PC-9 (cell line): ENCODE data around the gene IMMP1L. TPM values are rescaled to one million over a fixed set of nuclear protein-coding genes. Genes with fewer than 3 reads are reported as not detected.

ENCODE experiments used
- BruUV-seq: library from RNA; stranded (reverse); fragments of 400-500 nt; replicated peaks from 2 replicates; lab custom pipeline; 2021; lab: Mats Ljungman, UMichigan
- CTCF ChIA-PET: fragments of 300-600 bp; sonication (Branson Sonifier 250); formaldehyde crosslinking; loops from one replicate; lab custom pipeline; 2022; ENCODE audit warnings: antibody characterized with exemption; lab: Charles Lee
- POLR2A ChIA-PET: fragments of 300-600 bp; sonication (Branson Sonifier 250); formaldehyde crosslinking; loops from one replicate; lab custom pipeline; 2022; ENCODE audit warnings: antibody characterized with exemption; ENCODE audit not compliant: unreplicated experiment; lab: Charles Lee
- DNase-seq, 2 experiments: peaks; one replicate each; pipeline versions ENCODE4 v3.0.0 to v3.0.0-alpha.2; 2015 to 2022; ENCODE audit warnings: mixed read lengths in 1 of 2
- H2AFZ ChIP-seq: fragments of 200-600 bp; sonication (generic); 2 replicates; pipeline ENCODE4 v1.8.1; 2017; ENCODE audit warnings: antibody characterized with exemption
- H3F3A ChIP-seq: fragments of 200-600 bp; sonication (generic); 2 replicates; pipeline ENCODE4 v1.8.1; 2017; ENCODE audit warnings: antibody characterized with exemption, mild to moderate bottlenecking, low read depth; ENCODE audit not compliant: insufficient read depth
- H3K27ac ChIP-seq: fragments of 200-600 bp; sonication (generic); 2 replicates; pipeline ENCODE4 v1.6.1; 2016; ENCODE audit warnings: mixed run types
- H3K27me3 ChIP-seq: fragments of 200-600 bp; sonication (generic); 2 replicates; pipeline ENCODE4 v1.6.1; 2016; ENCODE audit warnings: low read depth, mixed run types; ENCODE audit not compliant: insufficient read depth
- H3K36me3 ChIP-seq: fragments of 200-600 bp; sonication (generic); 2 replicates; pipeline ENCODE4 v1.6.1; 2016; ENCODE audit warnings: low read depth, mixed run types
- H3K4me1 ChIP-seq: fragments of 200-600 bp; sonication (generic); replicated peaks from 2 replicates; pipeline ENCODE4 v1.6.1; 2016; ENCODE audit warnings: mixed run types; ENCODE audit not compliant: insufficient read depth
- H3K4me2 ChIP-seq: fragments of 200-600 bp; sonication (generic); 2 replicates; pipeline ENCODE4 v1.6.1; 2017; ENCODE audit warnings: mixed run types
- H3K4me3 ChIP-seq: fragments of 200-600 bp; sonication (generic); 2 replicates; pipeline ENCODE4 v1.6.1; 2016; ENCODE audit warnings: mixed run types
- H3K79me2 ChIP-seq: fragments of 200-600 bp; sonication (generic); 2 replicates; pipeline ENCODE4 v1.6.1; 2017; ENCODE audit warnings: low read depth, mixed run types
- H3K9me2 ChIP-seq: fragments of 200-600 bp; sonication (generic); 2 replicates; pipeline ENCODE4 v1.8.1; 2017; ENCODE audit warnings: mild to moderate bottlenecking; ENCODE audit not compliant: insufficient read depth
- H3K9me3 ChIP-seq: fragments of 200-600 bp; sonication (generic); 2 replicates; pipeline ENCODE4 v1.8.1; 2016; ENCODE audit warnings: low read depth; ENCODE audit not compliant: insufficient read depth
- H4K20me1 ChIP-seq: fragments of 200-600 bp; sonication (generic); 2 replicates; pipeline ENCODE4 v1.8.1; 2017; ENCODE audit not compliant: insufficient read depth
- CTCF ChIP-seq: fragments of 200-600 bp; sonication (generic); conservative IDR thresholded peaks from 2 replicates; pipeline ENCODE4 v1.6.1; 2017; ENCODE audit warnings: mixed run types, antibody characterized with exemption, mild to moderate bottlenecking, moderate library complexity
- EZH2 ChIP-seq: fragments of 200-600 bp; sonication (generic); IDR thresholded peaks from 2 replicates; pipeline ENCODE4 v1.8.0; 2017; ENCODE audit warnings: antibody characterized with exemption, low read depth
- intact Hi-C: fragments of 100-400 bp; cut with micrococcal nuclease; formaldehyde crosslinking; loops from one replicate; pipeline ENCODE4 v1.10.0; 2022; ENCODE audit not compliant: unreplicated experiment
- total RNA-seq: library from RNA; stranded (reverse); gene quantifications from 2 replicates; pipeline ENCODE4 v1.2.3, GENCODE V29; 2021

The IMMP1L gene
- total RNA-seq, 1 experiment from 2014 or later = 41.9 TPM

- ChIA-PET CTCF (no interaction called here), POLR2A (no interaction called here)
- Histone ChIP-seq H3K9me2 (no peaks in the 10 kb centered on the region; the same call in 1 of the 2 replicates), H3K79me2 (no peaks in the 10 kb centered on the region), H3K4me1 (no peaks in the 10 kb centered on the region), H3K27me3 (no peaks in the 10 kb centered on the region), H3K9me3 (no peaks in the 10 kb centered on the region), H3K4me2 (no peak overlapping the region), H3K36me3 (0 out of 2 replicates have a peak, but pooled peaks cover 3% of the 10 kb centered on the region), H3K27ac (no peak overlapping the region), H2AFZ (no peak overlapping the region), H3F3A (no peaks in the 10 kb centered on the region), H4K20me1 (no peaks in the 10 kb centered on the region), H3K4me3 (no peak overlapping the region)
- BruUV-seq = no TSS peak
- intact Hi-C loops = no loop called here
- no peak for TF ChIP-seq EZH2
- no peak for TF ChIP-seq CTCF
- DNase-seq = no peak
Observed at GRCh38 chr11:31412946-31413345, 96.5 kb downstream of the IMMP1L start.

GRCh38 chr11:31408201-31408600, 101.2 kb downstream of the IMMP1L start:
- ChIA-PET CTCF (no interaction called here), POLR2A (no interaction called here)
- Histone ChIP-seq H3K27me3 (no peaks in the 10 kb centered on the region), H3K36me3 (no peaks in the 10 kb centered on the region), H3K9me3 (no peaks in the 10 kb centered on the region), H2AFZ (no peak overlapping the region), H4K20me1 (no peaks in the 10 kb centered on the region), H3F3A (no peaks in the 10 kb centered on the region), H3K4me1 (peaks cover 8% of the 10 kb centered on the region), H3K27ac (no peak overlapping the region), H3K4me2 (no peak overlapping the region), H3K4me3 (no peak overlapping the region), H3K79me2 (no peaks in the 10 kb centered on the region), H3K9me2 (no peaks in the 10 kb centered on the region; the same call in 1 of the 2 replicates)
- no TSS peak for BruUV-seq
- intact Hi-C loops = no loop called here
- DNase-seq = no peak
- TF ChIP-seq CTCF = no peak
- no peak for TF ChIP-seq EZH2

DNA sequence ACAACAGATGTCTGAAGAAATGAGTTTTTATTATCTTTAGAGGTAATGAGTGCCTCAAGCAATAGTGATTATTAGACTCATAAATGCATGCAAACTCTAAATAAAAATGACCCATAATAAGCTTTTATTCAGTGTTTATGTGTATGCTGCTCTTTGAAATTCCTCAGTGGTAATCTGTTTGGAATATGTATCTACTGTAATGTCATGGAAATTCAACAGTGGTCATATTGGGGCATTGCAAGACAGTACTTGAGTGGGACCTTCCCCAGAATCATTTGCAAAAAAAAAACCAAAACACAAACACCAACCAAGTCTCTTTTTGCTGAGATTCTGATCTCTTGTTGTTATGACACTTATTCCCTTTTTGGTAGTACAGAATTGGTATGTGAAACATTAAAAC, 104.8 kb downstream of the IMMP1L start:
- POLR2A ChIA-PET = interaction anchor here (0.6 kb wide), 1 partner anchor 387 kb away, joined by 6 read pairs; no protein-coding TSS in a partner anchor
- intact Hi-C loops = no loop called here
- H3K4me3 ChIP-seq = no peak overlapping the region

More for the DNA sequence above, 104.8 kb downstream of the IMMP1L start:
- no peaks in the 10 kb centered on the region for H3K27me3 ChIP-seq
- no peaks in the 10 kb centered on the region for H3K79me2 ChIP-seq
- no TSS peak for BruUV-seq
- H3K4me1 ChIP-seq = peaks cover 9% of the 10 kb centered on the region
- H4K20me1 ChIP-seq = no peaks in the 10 kb centered on the region
- H3K27ac ChIP-seq = no peak overlapping the region
- no peaks in the 10 kb centered on the region for H3K36me3 ChIP-seq
- no peak overlapping the region for H3K4me2 ChIP-seq
- DNase-seq = no peak
- no peaks in the 10 kb centered on the region for H3F3A ChIP-seq
- no peaks in the 10 kb centered on the region; the same call in 1 of the 2 replicates for H3K9me3 ChIP-seq
- no peaks in the 10 kb centered on the region; the same call in 1 of the 2 replicates for H3K9me2 ChIP-seq
- H2AFZ ChIP-seq = no peak overlapping the region
- CTCF ChIA-PET = no interaction called here
- TF ChIP-seq EZH2 (no peak), CTCF (no peak)
